ENCODE measurements around the gene OR4S2.

GRCh38 chr11:55634813-55635212, 13.3 kb upstream of the OR4S2 start, which contains the start of gene OR4P4:
- no peak for TF ChIP-seq CTCF (IDR thresholded peaks at IDR 0.05; ENCODE audit: insufficient read depth, low read depth, low read length)
- TF ChIP-seq EZH2 (IDR thresholded peaks at IDR 0.05; ENCODE audit: insufficient read depth, low read length), result no peak
